GM12891 (cell line): ENCODE measurements around the gene C5orf58.

Experiments used
- POLR2A ChIP-seq: IDR thresholded peaks from 2 replicates; pipeline ENCODE4 v1.6.1; 2011; ENCODE audit warnings: low read depth, low read length, control low read depth
- POLR2AphosphoS5 ChIP-seq: IDR thresholded peaks from 2 replicates; pipeline ENCODE4 v1.6.1; 2011; ENCODE audit warnings: low read depth, low read length, control low read depth
- SPI1 ChIP-seq: IDR thresholded peaks from 2 replicates; pipeline ENCODE4 v1.6.1; 2011; ENCODE audit warnings: low read depth, low read length, control low read depth
- TAF1 ChIP-seq: IDR thresholded peaks from 2 replicates; pipeline ENCODE4 v1.6.1; 2011; ENCODE audit warnings: low read depth, low read length, control low read depth

DNA sequence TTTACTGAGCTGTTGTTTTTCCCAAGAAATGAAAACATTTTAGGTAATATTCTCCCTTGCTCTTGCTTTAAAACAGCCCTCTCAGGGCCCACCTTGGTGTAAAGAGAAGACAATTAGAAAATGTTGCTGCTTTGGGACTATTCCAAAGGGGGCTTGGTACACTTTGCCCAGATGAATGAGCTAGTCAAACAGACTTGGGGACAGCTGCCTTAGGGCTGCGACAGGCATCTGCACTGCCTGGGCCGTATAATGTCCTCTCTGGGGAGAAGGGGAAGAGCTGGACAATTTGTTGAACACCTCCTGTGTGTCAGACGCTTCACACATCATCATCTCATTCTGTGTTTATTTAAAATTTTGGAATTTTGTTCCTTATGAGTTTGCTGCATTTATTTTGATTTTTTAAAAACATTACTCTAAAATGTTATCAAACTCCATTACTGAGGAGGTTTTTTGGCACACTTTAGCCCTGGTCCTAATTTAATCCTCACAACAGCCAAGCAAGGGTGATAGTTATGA, 28.8 kb downstream of the C5orf58 start:
- TF ChIP-seq TAF1 = no peak
- TF ChIP-seq POLR2A = no peak
- TF ChIP-seq POLR2AphosphoS5 = no peak
- no peak for TF ChIP-seq SPI1
